SK-N-DZ (cell line): Measurements from ENCODE around the gene ZNF175.
"Not testable (repeated sequence)": the region's sequence is repeated elsewhere in the genome, so short reads cannot be mapped to it uniquely, and the experiment has no call there.

Experiments used
- DNase-seq: peaks from one replicate; pipeline ENCODE4 v3.0.0-alpha.2; 2015; ENCODE audit warnings: low spot score

Gene ZNF175

DNA sequence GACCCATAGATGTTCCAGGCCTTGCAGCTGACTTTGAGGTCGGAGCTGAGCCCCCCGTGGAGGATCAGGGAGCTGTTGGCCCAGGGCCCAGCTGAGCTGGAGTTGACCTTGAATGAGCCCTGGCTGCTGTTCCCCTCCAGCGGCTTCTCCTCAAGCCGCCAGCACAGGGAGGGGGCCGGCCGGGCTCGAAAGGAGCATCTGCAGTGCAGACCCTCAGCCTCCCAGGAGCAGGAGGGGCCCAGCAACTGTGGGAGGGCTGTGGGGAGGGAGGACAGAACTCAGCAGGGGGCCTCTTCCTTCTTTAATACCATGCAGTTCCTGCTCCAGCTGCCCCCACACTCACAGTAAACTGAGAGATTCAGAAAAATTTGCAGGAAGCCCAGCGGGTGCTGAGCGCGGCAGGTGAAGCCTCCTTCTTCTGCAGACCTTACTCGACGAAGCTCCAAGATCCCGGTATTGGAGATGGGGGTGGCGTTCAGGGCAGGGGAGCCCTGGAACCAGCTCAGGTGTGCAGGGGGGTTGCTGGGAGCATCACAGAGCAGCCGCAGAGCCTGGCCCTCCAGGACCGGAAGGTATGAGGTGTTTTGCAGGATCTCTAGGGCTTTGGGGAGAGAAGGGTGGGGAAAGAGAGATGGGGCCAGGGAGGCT, 56.5 kb downstream of the ZNF175 start:
- no peak for DNase-seq

DNA sequence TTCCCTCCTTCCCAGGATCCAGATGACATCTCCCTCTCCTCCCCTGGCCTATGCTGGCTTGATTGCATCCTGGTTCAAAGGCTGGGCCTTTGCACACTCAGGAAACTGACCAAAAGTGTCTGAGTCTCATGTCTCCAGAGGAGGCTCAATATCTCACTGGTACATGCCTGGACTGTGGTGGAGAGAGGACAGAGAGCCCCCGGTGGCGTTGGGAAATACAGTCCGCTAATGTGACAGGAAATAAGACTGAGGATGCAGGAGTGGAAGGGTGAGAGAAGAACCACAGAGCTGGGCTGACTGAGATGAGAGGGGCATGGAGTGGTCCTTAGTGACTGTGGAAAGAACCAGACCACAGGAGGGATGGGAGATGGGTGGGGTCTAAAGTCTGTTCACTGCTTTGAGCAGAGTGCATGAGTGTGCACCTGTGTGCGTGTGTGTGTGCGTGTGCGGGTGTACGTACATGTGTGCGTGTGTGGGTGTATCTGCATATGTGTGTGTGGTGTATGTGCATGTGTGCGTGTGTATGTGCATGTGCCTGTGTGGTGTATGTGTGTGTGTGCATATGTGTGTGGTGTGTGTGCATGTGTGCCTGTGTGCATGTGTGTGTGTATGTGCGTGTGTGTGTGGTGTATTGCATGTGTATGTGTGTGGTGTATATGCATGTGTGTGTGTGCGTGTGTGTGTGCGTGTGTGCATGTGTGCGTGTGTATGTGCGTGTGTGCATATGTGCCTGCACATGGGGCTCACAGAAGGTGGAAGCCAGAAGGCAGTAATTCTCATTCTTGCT, 57.3 kb downstream of the ZNF175 start:
- no peak for DNase-seq

DNA sequence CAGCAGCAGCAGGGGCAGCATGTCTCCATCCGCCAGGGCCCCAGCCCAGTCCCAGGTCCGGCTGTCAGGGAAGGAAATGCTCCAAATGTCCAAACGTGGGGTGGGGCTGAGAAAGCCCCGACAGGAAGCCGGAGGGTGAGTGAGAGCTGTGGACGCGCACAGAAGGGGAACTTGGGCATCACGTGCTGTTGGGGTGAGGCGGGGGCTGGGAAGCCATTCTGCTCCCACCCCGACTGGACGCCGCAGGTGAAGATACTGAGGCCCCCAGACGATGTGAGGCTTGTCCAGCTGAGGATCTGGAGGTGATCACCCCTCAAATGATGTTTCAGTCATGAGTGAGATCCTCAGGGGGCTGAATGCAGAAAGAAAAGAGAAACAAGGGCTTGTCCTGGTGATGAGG, 59.2 kb downstream of the ZNF175 start, which contains the start of gene SIGLEC5:
SIGLEC5 (minus strand) TSS at position 87 of the 400 bp plus-strand sequence; CDS start at position 21, 66 bp downstream.
- DNase-seq: not testable (repeated sequence)

DNA sequence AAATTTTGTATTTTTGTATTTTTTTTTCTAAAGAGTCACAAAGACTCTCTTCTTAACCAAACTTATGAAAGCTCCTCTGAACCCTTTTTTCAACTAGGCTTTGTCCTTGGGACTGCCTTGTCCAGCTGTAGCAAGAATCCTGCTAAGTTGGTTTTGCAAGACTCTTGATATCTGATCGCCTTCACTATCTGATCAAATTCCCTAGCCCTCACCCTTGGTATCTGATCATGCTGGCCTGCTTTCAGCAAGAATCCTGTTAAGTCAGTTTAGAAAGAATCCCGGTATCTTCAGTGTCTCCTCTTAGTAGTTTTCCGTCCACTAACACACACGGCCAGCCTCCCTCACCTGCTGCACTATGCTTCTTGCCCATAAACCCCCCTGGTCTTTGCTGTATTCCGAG, 61.0 kb downstream of the ZNF175 start:
- DNase-seq: no peak

DNA sequence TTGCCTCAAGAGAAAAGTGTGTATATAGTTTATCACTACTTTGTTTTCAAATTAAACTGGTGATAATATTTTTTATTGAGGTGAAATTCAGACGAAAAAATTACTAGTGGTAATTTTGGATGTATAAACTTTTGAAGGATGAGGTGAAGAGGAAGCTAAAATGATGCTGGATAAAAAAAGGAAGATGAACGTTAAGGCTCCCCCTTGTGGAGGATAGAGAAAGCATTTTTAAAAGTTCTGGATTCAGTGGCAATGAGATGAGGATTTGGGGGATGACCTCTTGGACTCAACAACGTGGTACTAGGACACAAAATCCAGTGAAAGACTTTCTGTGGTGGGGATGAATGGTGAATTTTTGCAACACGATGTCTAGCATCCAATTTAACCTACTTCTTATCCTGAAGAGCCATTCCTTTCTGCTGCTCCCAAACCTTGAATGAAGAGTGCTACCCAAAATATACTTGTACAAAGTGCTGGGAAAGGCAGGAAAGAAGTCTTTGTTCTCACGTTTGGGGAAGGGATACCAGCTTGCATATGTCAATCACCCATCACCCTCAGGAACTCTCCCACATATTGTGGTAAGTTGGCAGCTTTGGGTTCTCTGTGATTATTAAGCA, 66.4 kb downstream of the ZNF175 start:
- DNase-seq: no peak

DNA sequence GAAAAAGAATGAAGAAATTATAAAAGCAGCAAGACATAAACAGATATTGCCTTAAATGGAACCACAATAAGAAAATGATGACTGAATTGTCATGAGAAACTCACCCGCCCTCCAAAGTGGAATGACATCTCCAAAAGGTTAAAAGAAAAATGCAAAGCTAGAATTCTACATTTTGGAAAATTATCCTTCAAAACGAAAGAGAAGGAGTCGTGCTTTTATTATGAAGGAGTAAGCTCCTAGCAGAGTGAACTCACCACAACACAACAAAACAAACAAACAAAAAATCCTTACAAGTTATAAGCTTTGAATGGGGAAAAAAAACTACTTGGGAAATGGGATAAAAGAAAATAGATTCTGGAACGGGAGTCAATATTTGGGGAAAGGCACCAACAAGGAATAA, 68.8 kb downstream of the ZNF175 start:
- no peak for DNase-seq

DNA sequence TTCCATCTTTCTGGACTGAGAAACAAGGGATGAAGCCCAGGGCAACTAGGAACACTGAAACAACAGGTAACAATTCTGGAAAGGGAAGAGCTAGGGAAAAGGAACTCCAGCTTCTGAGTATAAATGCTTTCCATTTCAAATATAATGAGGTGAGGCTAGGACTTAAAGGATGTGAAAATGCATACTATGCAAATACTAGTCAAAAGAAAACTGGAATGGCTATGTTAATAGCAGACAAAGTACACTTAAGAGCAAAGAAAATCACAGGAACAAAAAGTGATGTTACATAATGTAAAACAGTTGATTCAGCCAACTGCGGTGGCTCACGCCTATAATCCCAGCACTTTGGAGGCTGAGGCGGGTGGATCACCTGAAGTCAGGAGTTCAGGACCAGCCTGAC, 69.3 kb downstream of the ZNF175 start:
- DNase-seq: no peak

DNA sequence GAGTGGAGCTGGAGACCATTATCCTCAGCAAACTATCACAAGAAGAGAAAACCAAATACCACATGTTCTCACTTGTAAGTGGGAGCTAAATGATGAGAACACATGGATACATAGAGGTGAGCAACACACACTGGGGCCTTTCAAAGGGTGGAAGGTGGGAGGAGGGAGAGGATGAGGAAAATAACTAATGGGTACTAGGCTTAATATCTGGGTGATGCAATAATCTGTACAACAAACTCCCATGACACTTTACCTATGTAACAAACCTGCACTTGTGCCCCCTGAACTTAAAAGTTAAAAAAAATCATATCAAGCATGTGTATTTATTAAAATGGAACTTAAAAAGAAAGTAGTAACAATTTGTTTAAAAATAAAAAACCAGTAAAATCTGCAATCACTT, 70.6 kb downstream of the ZNF175 start:
- no peak for DNase-seq
